Hematopoietic multipotent progenitor cell treated with erythropoietin and hydrocortisone succinate and interleukin-3 and kit ligand, for 15 days (in vitro differentiated cells): ENCODE results near the gene NPEPL1.
"Not testable (repeated sequence)": the region's sequence is repeated elsewhere in the genome, so short reads cannot be mapped to it uniquely, and the experiment has no call there.

Source experiments
- DNase-seq: peaks from one replicate; pipeline ENCODE4 v3.0.0-alpha.2; 2015; ENCODE audit warnings: low spot score

The NPEPL1 gene

DNA sequence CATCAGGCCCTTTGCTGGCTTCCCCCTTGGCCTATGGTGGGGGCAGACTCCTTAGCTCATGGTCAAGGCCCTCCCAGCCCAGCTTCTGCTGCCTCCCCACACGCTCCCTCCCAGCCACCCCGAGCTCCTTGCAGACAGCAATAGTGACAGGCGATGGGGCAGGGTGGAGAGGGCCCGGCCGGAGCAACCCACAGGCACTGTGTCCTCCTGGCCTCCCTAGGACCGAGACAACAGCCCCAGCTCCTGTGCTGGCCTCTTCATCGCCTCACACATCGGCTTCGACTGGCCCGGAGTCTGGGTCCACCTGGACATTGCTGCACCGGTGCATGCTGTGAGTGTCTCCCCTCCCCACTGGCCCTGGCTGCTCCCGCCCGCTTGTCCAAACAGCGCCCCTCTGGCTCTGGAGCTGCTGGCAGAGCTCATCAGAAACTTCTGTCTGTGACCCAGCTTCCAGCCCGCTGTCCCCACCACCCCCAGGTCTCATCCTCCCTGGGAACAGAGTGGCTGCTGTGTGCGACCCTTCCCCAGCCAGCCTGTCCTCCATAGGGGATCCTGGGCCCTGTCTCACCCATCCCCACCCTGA lies 21.8 kb downstream of the NPEPL1 start:
- no peak for DNase-seq

GRCh38 chr20:58714923-58715351 lies 22.3 kb downstream of the NPEPL1 start:
- DNase-seq, result no peak

- DNase-seq, result no peak
Observed at GRCh38 chr20:58715391-58715800, 22.8 kb downstream of the NPEPL1 start.

DNA sequence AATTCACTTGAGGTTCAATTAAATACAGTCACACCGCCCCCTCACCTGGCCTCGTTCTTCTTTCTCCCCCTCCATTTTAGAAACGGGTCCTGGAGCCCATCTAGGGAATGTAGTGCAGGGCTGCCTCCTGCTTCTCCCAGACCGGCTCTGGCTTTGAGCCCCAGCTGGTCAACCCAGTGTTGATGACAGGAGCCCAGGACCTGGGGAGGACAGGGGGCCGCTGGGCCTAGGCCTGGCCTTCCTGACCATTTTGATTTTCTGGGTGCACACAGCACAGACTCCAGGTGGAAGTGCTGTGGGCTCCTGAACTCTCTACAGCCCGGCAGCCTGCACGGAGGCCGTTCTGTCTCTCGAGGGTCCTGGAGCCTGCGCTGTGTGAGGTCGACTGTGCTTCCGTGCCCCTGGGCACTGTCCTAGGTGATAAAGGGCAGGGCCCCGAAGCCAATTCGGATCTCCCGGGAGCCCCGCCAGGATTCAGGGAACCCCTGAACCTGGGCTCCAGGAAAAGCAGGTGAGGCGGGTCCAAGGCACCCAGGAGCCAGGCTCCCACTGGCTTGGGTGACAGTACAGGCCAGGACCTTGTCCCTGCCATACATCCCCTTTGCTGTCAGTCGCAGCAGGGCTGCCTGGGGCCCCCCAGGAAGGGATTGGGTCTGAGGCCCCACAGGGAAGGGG lies 23.3 kb downstream of the NPEPL1 start:
- no peak for DNase-seq

- DNase-seq, result no peak
Observed at GRCh38 chr20:58716476-58717277, 24.1 kb downstream of the NPEPL1 start.

DNA sequence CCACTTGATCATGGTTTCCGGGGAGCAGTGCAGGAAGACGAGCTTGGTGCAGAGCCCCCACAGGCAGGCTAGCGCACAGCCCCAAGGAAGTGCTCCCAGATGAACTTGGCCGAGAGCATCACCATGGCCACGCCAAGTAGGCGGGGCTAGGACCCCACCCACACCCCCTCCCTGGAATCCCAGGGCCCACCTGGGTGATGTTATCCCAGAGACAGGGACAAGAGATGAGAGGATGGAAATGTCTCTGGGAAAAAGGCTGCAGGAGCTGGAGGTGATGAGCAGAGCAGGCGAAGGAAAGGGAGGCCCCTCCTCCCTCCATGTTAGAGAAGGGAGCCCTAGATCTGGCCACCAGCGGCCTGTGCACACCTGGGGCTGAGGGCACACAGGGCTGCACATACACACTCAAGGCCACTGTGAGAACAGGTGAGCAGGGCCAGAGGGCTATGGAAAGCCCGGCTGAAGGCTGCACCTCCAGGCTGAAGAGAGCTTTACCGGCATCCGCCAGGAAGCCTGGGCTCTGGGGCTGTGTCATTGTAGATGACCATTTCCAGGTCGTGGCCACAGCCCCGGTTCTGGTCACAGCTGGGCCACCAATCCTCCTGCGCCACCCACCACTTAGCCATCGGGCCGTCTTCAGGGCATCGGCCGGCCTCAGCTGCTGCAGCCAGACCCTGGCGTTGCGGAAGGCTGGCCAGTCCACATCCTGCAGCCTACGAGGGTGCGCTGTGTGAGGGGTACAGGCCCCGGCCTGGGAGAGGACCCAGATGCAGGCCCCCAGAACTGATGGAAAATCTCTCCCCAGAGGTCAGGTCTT lies 24.9 kb downstream of the NPEPL1 start:
- DNase-seq, result no peak

- DNase-seq, result no peak
Observed at GRCh38 chr20:58718121-58718563, 25.5 kb downstream of the NPEPL1 start.

DNA sequence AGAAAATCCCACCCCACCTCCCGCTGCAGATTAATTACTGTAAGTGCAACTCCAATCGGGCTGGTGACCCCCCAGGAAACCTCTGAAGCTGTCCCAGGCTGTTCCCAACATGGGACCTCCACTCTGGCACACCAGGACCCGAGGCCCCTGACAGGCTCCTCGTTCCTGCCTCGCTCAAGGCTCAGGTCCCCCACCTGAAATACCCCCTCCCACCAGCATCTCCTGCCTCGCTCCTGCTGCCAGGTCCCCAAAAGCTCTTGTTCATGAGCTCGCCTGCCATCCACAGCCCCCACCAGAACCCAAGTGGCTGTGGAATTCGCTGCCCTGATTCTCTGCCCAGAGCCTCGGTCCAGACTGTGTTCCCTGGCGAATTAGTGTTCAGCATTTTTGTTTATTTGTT lies 26.1 kb downstream of the NPEPL1 start:
- no peak for DNase-seq

- DNase-seq, result no peak
Observed at GRCh38 chr20:58719258-58719657, 26.7 kb downstream of the NPEPL1 start.

DNA sequence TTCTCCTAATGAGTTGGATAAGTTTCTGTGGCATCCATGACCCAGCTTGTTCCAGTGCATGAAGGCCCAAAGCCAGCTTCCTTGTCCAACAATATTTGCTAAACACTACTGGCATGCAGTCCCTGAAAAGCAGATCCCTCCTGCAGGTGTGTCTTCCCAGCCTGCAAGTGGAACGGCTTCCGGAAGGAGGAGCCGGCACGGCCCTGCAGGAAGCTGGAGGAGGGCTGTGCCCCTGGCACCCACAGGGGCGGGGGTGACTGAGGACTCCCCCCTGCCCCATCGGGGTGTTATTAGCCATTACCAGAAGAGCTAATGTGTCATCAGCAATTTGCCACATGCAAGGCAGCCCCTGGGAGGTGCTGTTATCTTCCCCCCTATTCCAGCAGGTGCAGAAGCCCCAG lies 27.4 kb downstream of the NPEPL1 start:
- no peak for DNase-seq

DNA sequence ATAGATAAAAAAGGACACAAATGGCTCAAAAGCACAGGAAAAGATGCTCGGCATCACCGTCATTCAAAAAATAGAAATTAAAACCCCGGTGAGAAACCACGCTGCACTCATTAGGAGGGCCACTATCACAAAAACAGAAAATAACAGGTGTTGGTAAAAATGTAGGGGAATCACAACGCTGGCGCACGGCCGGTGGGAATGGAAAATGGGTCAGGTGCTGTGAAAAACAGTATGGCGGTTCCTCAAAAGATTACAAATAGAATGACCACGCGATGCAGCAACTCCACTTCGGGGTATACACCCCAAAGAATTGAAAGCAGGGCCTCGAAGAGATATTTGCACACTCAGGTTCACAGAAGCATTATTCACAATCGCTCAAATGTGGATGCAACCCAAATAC lies 28.3 kb downstream of the NPEPL1 start:
- DNase-seq, result no peak

- DNase-seq, result no peak
Observed at GRCh38 chr20:58721951-58722778, 29.6 kb downstream of the NPEPL1 start.

DNA sequence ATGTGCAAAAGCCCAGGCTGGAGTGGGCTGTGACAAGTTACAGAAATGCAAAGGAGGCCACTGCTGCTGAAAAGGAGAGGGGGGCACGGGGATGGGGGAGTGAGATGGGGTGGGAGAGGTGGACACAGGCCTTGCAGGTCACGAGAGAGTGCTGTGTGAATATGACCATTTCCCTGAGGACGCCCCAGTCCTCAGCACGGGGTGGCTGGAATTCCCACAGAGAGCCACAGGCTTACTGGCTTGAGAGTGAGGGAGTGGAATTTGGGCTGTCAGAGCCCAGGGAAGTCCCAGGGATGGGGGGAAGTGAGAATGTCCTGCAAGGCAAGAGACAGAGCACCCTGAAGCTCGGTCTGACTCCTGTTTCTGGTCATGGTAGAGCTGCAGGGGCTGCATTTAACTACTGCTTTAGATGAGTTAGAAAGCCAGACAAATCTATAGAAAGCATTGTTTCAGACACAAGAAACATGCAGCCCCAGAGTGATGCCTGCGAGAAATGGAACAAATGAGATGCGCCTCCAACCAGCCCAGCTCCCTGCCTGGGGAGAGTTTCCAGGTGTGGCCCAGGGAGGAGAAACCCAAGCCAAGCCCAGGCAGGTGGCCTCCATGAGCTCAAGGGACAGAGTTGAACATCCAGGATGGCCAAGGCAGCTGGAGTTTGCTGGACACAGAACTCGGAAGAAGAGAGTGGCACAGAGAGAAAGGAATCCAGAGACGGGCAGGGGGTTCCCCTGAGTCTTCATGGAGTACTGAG lies 30.5 kb downstream of the NPEPL1 start:
- DNase-seq, result no peak

DNA sequence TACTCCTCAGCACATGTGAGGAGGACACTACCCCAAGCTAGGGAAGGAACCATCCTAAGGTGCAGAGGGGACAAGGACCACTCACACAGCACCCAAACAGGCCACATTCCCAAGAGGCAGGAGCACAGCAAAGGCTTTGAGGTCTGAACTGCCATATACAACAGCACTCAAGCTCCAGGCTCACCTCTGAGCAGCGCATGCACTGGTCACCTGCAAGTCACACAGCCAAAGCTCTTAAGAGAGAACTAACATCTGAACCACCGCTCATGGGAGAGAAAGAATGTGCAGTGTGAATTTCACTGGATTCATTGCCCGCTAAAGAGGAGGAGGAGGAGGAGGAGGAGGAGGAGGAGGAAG lies 31.0 kb downstream of the NPEPL1 start:
- no peak for DNase-seq

- not testable (repeated sequence) for DNase-seq
Observed at GRCh38 chr20:58726156-58726555, 33.6 kb downstream of the NPEPL1 start.

GRCh38 chr20:58731192-58731591 lies 38.6 kb downstream of the NPEPL1 start:
- no peak for DNase-seq

DNA sequence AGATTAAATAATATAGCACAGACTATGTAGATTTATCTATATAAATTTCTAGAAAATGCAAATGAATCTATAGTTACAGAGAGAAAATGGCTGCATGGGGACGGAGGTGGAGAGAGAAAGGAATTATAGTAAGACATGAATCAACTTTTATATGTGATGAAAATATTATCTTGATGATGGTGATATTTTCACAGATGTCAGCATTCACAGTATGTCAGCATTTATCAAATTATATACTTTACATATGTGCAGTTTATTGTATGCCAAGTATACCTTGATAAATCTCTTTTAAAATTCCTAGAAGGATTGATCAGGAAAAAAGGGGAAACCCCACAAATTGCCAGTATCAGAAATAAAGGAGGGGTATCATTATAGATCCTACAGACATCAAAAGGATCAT lies 44.6 kb downstream of the NPEPL1 start:
- DNase-seq, result no peak

DNA sequence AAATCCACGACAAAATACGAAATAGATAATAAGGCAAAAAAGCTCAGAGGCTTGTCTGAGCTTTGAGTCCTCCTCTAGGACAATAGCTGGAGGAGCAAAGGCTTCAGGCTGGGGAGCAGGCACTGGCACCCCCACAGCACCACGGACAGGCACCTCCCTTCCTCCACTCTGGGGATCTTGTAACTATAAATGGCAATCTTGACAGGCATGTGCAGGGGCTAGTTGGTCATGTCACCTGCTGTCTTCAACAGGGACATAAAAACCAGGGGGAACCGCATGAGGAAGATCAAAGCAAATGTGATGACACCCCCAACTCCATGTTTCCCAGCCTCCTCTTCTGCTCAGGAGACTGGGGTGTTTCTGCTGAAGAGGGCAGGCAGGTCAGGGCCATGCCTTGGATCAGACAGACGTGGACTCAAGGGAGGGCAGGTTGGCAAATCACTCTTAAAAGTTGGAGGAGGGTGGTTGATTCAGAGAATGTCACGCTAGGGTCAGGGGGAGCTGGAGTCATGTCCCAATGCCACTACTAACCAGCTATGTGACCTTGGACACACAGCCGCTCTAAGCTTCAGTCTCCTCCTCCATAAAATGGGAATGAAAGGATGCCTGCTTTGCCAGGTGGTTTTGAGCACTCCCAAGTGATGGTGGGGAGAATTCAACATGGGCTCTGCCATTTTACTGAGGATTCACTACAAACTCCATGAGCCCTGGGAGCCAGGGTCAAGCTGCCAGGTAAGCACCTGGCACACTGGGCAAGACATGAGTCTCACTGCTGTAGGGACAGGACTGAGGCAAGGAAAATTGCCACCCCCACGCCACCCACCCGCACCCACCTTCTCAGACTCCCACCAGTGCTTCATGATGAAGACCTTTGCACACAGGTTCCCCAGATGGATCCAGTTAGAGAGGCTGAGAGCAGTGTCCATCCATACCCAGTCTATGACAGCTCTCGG lies 48.0 kb downstream of the NPEPL1 start:
- no peak for DNase-seq

- no peak for DNase-seq
Observed at GRCh38 chr20:58741384-58741783, 48.8 kb downstream of the NPEPL1 start.
